Activated effector memory CD4-positive, alpha-beta T cell treated with anti-CD3 and anti-CD28 coated beads, Interleukin-2, amount 50 U/mL, for 16 hours (primary cell): ENCODE data around the gene AGBL4.

Experiments used
- DNase-seq: peaks from one replicate; pipeline ENCODE4 v3.0.0-alpha.2; 2020

AGBL4 gene

GRCh38 chr1:48695161-48695560 lies 1328.6 kb downstream of the AGBL4 start:
- no peak for DNase-seq

- no peak for DNase-seq
Observed at GRCh38 chr1:48693674-48694320, 1330.0 kb downstream of the AGBL4 start.

GRCh38 chr1:48693180-48693579 lies 1330.6 kb downstream of the AGBL4 start:
- DNase-seq: no peak

GRCh38 chr1:48692235-48692634 lies 1331.5 kb downstream of the AGBL4 start:
- no peak for DNase-seq

- no peak for DNase-seq
Observed at GRCh38 chr1:48691429-48692001, 1332.2 kb downstream of the AGBL4 start.

GRCh38 chr1:48688102-48688760 lies 1335.5 kb downstream of the AGBL4 start:
- no peak for DNase-seq

GRCh38 chr1:48687282-48688045 lies 1336.3 kb downstream of the AGBL4 start:
- no peak for DNase-seq

- no peak for DNase-seq
Observed at GRCh38 chr1:48686159-48686558, 1337.6 kb downstream of the AGBL4 start.

- no peak for DNase-seq
Observed at GRCh38 chr1:48684381-48684780, 1339.4 kb downstream of the AGBL4 start.

GRCh38 chr1:48683839-48684238 lies 1339.9 kb downstream of the AGBL4 start:
- no peak for DNase-seq

- no peak for DNase-seq
Observed at GRCh38 chr1:48681476-48682305, 1342.1 kb downstream of the AGBL4 start.

GRCh38 chr1:48680411-48681035 lies 1343.2 kb downstream of the AGBL4 start:
- no peak for DNase-seq

- DNase-seq: no peak
Observed at GRCh38 chr1:48679859-48680258, 1343.9 kb downstream of the AGBL4 start.

GRCh38 chr1:48678710-48679505 lies 1344.8 kb downstream of the AGBL4 start:
- DNase-seq: no peak

- DNase-seq: peak; percentile 66
Observed at GRCh38 chr1:48677306-48678287, 1346.2 kb downstream of the AGBL4 start.

- DNase-seq: no peak
Observed at GRCh38 chr1:48676822-48677221, 1346.9 kb downstream of the AGBL4 start.

- DNase-seq: no peak
Observed at GRCh38 chr1:48676376-48676775, 1347.4 kb downstream of the AGBL4 start.

- no peak for DNase-seq
Observed at GRCh38 chr1:48675251-48675650, 1348.5 kb downstream of the AGBL4 start.

- no peak for DNase-seq
Observed at GRCh38 chr1:48674641-48675040, 1349.1 kb downstream of the AGBL4 start.
